ENCODE measurements around the gene ZACN. TPM values are rescaled to one million over a fixed set of nuclear protein-coding genes. Genes with fewer than 3 reads are reported as not detected.

Gene ZACN
- polyA plus RNA-seq, 1 donor from 2014 or later = not detected

DNA sequence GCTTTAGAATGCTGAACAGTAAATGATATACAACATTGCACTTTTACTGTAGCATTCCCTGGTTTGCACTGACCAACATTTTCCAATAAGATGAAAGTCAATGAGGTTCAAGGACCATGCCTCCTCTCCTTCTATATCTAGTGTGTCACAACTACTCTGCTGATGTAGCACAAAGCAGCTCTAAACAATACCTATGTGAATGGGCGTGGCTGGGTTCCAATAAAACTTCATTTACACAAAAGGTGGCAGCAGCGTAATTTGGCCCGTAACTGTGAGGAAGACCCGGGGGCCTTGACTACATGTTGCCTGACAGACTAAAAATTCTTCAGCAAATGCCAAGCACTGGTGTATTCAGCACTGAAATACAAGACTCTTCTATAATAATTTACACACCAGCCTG, 13.2 kb upstream of the ZACN start:
- Histone ChIP-seq H3K9me2 (ENCODE audit: insufficient read depth, low read length) (no peaks in the 10 kb centered on the region), H2AFZ (ENCODE audit: low read depth, low read length) (no peak overlapping the region), H3F3A (ENCODE audit: insufficient read depth, low read length, poor library complexity, severe bottlenecking) (no peaks in the 10 kb centered on the region), H3K36me3 (ENCODE audit: insufficient read depth, low read length) (peaks cover 7% of the 10 kb centered on the region), H3K9me3 (ENCODE audit: low read length) (no peaks in the 10 kb centered on the region), H3K4me3 (ENCODE audit: low read length) (no peak overlapping the region), H3K27me3 (ENCODE audit: insufficient read depth, low read depth, low read length) (no peaks in the 10 kb centered on the region), H3K27ac (ENCODE audit: low read length) (no peak overlapping the region), H3K9ac (ENCODE audit: low read length) (no peak overlapping the region), H3K79me2 (replicated peaks; ENCODE audit: insufficient read depth, low read length) (peaks cover 12% of the 10 kb centered on the region), H3K4me2 (ENCODE audit: low read length) (no peak overlapping the region), H4K20me1 (ENCODE audit: insufficient read depth) (no peaks in the 10 kb centered on the region)
- no peak for TF ChIP-seq CTCF (IDR thresholded peaks at IDR 0.05; ENCODE audit: poor library complexity, severe bottlenecking)
- no peak for TF ChIP-seq TAF1 (IDR thresholded peaks at IDR 0.05; ENCODE audit: low read depth)
- TF ChIP-seq RAD21 (conservative IDR thresholded peaks at IDR 0.05) = no peak
- no peak for TF ChIP-seq POLR2AphosphoS5 (IDR thresholded peaks at IDR 0.05)
- TF ChIP-seq SMC3 (conservative IDR thresholded peaks at IDR 0.05; ENCODE audit: poor library complexity) = no peak

GRCh38 chr17:76071531-76072147, 7.3 kb upstream of the ZACN start:
- Histone ChIP-seq H3K4me3 (ENCODE audit: low read length) (peak overlapping the region; percentile 84), H3K27ac (ENCODE audit: low read length) (peak overlapping the region; percentile 54)

More at GRCh38 chr17:76071531-76072147, 7.3 kb upstream of the ZACN start:
- peak overlapping the region; percentile 81 for H3K4me2 ChIP-seq (ENCODE audit: low read length)
- H2AFZ ChIP-seq (ENCODE audit: low read depth, low read length) = peak overlapping the region; percentile 69
- no peaks in the 10 kb centered on the region for H4K20me1 ChIP-seq (ENCODE audit: insufficient read depth)
- H3K79me2 ChIP-seq (replicated peaks; ENCODE audit: insufficient read depth, low read length) = peaks cover 33% of the 10 kb centered on the region
- no peak for TF ChIP-seq REST (IDR thresholded peaks at IDR 0.05; ENCODE audit: borderline replicate concordance)
- no peak for TF ChIP-seq MXI1 (conservative IDR thresholded peaks at IDR 0.05; ENCODE audit: poor library complexity, severe bottlenecking)
- TF ChIP-seq EZH2 (IDR thresholded peaks at IDR 0.05; ENCODE audit: borderline replicate concordance, insufficient read depth, low read length, poor library complexity, severe bottlenecking) = no peak
- TF ChIP-seq EP300 (conservative IDR thresholded peaks at IDR 0.05; ENCODE audit: poor library complexity, severe bottlenecking) = no peak
- TF ChIP-seq SMC3 (conservative IDR thresholded peaks at IDR 0.05; ENCODE audit: poor library complexity) = no peak
- no peak for TF ChIP-seq CTCF (IDR thresholded peaks at IDR 0.05; ENCODE audit: poor library complexity, severe bottlenecking)
- peaks cover 33% of the 10 kb centered on the region for H3K27me3 ChIP-seq (ENCODE audit: insufficient read depth, low read depth, low read length)
- no peaks in the 10 kb centered on the region for H3K9me3 ChIP-seq (ENCODE audit: low read length)
- no peaks in the 10 kb centered on the region for H3F3A ChIP-seq (ENCODE audit: insufficient read depth, low read length, poor library complexity, severe bottlenecking)
- H3K9ac ChIP-seq (ENCODE audit: low read length) = peak overlapping the region; percentile 83
- no peaks in the 10 kb centered on the region for H3K9me2 ChIP-seq (ENCODE audit: insufficient read depth, low read length)
- H3K36me3 ChIP-seq (ENCODE audit: insufficient read depth, low read length) = peaks cover 7% of the 10 kb centered on the region

All from neural cell (in vitro differentiated cells).